Motor neuron (in vitro differentiated cells): ENCODE data around the gene RNASET2. TPM values are rescaled to one million over a fixed set of nuclear protein-coding genes. Genes with fewer than 3 reads are reported as not detected.
A peak's percentile ranks its signal among the peaks of the same experiment; 100 is the strongest.

Experiments used
- ATAC-seq, 8 experiments: fragments of 200-7000 bp; cut with Tn5 transposase; replicated peaks in 6 of 8; 2 replicates each; pipeline ENCODE4 v1.8.0; 2021; ENCODE audit warnings: mild to moderate bottlenecking in 8 of 8, moderate library complexity in 8 of 8
- H3K27ac ChIP-seq, 2 donors: fragments of 250-450 bp; sonication (Bioruptor Pico); 2 replicates each; pipeline ENCODE4 v1.9.0; 2021; ENCODE audit warnings: antibody characterized with exemption in 2 of 2, mild to moderate bottlenecking in 2 of 2, moderate library complexity in 1 of 2
- H3K4me1 ChIP-seq, 2 donors: fragments of 250-450 bp; sonication (Bioruptor Pico); replicated peaks in 1 of 2; 2 replicates each; pipeline ENCODE4 v1.6.1; 2021; ENCODE audit warnings: antibody characterized with exemption in 2 of 2, mild to moderate bottlenecking in 2 of 2, moderate library complexity in 1 of 2
- H3K4me3 ChIP-seq, 5 donors: fragments of 250-450 bp; sonication (Bioruptor Pico); 2 replicates each; pipeline ENCODE4 v1.9.0; 2021; ENCODE audit warnings: antibody characterized with exemption in 5 of 5, mild to moderate bottlenecking in 5 of 5, moderate library complexity in 4 of 5
- WGBS, 10 experiments: fragments of 450-650 bp; shearing (Covaris generic); methylation state at CpG; one replicate each; pipeline ENCODE4 v1.0.0; 2022; 5-methylcytosine and 5-hydroxymethylcytosine counted together
- in situ Hi-C, 9 experiments: fragments of 400-800 bp; cut with MboI; loops; one replicate each; pipeline ENCODE4 v1.15.0; 2021; ENCODE audit warnings: low sequenced_read_pairs in 9 of 9, low pct_unique_long_range_greater_than_20kb in 2 of 9; ENCODE audit not compliant: unreplicated experiment in 9 of 9
- total RNA-seq, 8 experiments: library from RNA; unstranded; fragments of 300-600 nt; gene quantifications; 2 replicates each; pipeline versions ENCODE4 v1.2.3 to v1.2.4, GENCODE V29; 2022

Gene RNASET2
- total RNA-seq = 10 to 100 TPM; 12.9 to 55.2 (median 17.3) TPM

GRCh38 chr6:166956444-166957086 is at the start of gene RNASET2:
Gene RNASET2, minus strand, starts transcription at chr6:166956550. Its CDS starts 368 bp downstream, at chr6:166956182.
- in situ Hi-C loops = loop anchor here in 1 of 9 experiments (25.0 kb wide), 1 partner anchor 169 kb away; no protein-coding TSS in a partner anchor
- Histone ChIP-seq H3K27ac (peak within 1 kb of the TSS; percentile 4 to 69), H3K4me1 (peaks cover 12 to 26% of the 10 kb centered on the region in 2 donors), H3K4me3 (peak within 1 kb of the TSS; percentile 46 to 97 (median 50))
- 2 to 20% (median 12%) methylated on average over 2 to 27 of the region's 71 CpGs; no CpG with 5 or more reads in 6 of the 10 experiments for WGBS, 10 experiments
- ATAC-seq = peak; percentile 81 to 94 (median 88)

- WGBS, 10 experiments = 64 to 100% (median 97%) methylated on average over 1 to 12 of the region's 12 CpGs; no CpG with 5 or more reads in 1 of the 10 experiments
- in situ Hi-C loops = no loop called here
- Histone ChIP-seq H3K27ac (no peak overlapping the region), H3K4me1 (peaks cover 5 to 12% of the 10 kb centered on the region in 2 donors), H3K4me3 (no peak overlapping the region)
- ATAC-seq = no peak
Observed at GRCh38 chr6:167005350-167006159, 49.2 kb upstream of the RNASET2 start.

DNA sequence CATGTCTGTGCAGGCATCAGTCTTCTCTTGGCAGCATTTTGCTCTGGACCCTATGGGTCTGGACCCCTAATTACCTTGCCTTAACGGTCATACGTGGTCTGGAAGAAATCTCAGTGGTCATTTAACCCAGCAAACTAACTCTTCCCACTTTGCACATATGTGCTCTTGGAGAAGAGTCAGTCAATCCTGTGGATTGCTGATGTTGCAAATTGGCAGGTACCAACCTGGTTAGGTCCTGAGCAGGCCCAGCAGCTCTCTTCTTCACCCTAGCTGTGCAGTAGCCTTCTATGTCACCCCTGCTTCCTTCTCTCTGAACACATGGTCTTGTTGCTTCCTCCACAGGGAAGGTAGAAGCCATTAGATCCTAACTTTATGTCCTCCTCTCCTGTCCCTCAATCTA is 44.4 kb upstream of the RNASET2 start:
- WGBS, 10 experiments = 50 to 100% (median 80%) methylated on average over 1 to 2 of the region's 2 CpGs; no CpG with 5 or more reads in 5 of the 10 experiments
- Histone ChIP-seq H3K27ac (no peak overlapping the region), H3K4me3 (peak overlapping the region in 3 of 5 donors; percentile 5 to 92 (median 77)), H3K4me1 (peaks cover 11 to 16% of the 10 kb centered on the region in 2 donors)
- in situ Hi-C loops = no loop called here
- ATAC-seq = no peak

DNA sequence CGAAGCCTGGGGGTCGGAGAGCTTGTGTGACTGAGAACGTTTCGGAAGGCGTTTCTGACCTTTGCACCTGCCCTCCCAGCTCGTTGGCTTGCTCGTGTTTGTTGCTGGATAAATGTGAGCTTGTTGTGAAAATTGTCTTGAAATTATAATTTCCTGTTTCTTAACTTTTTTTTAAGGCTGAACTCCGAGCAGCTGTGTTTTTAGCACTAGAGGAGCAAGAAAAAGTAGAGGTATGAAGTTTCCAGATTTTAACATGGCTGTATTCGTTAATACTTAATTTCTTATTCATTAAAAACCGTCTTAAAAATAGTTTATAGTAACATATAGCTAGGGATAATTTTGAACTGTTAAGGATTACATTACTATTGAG is 43.5 kb upstream of the RNASET2 start:
- H3K4me3 ChIP-seq = peak overlapping the region; percentile 69 to 92 (median 77)
- H3K27ac ChIP-seq = peak overlapping the region; percentile 76 to 95
- in situ Hi-C loops = loop anchor here in 4 of 9 experiments (10.0 to 25.0 kb wide), 3 partner anchors 213 to 225 kb away; no protein-coding TSS in a partner anchor
- ATAC-seq = no peak
- 0 to 13% (median 1%) methylated on average over 2 to 7 of the region's 10 CpGs; no CpG with 5 or more reads in 1 of the 10 experiments for WGBS, 10 experiments
- H3K4me1 ChIP-seq = peaks cover 11 to 16% of the 10 kb centered on the region in 2 donors

- ATAC-seq = peak; percentile 87 to 97 (median 96)
- peak within 1 kb of the TSS; percentile 69 to 92 (median 77) for H3K4me3 ChIP-seq
- WGBS, 10 experiments = 0% methylated on average over 2 to 4 of the region's 93 CpGs; no CpG with 5 or more reads in 7 of the 10 experiments
- in situ Hi-C loops = loop anchor here in 4 of 9 experiments (10.0 to 25.0 kb wide), 3 partner anchors 212 to 225 kb away; no protein-coding TSS in a partner anchor
- H3K27ac ChIP-seq = peak within 1 kb of the TSS; percentile 76 to 95
- H3K4me1 ChIP-seq = peaks cover 11 to 16% of the 10 kb centered on the region in 2 donors
Observed at GRCh38 chr6:166999145-166999883, 43.0 kb upstream of the RNASET2 start, which contains the start of gene CEP43. Gene CEP43, plus strand, starts transcription at chr6:166999397. Its CDS starts 16 bp downstream, at chr6:166999413.

- peaks cover 11 to 16% of the 10 kb centered on the region in 2 donors for H3K4me1 ChIP-seq
- peak overlapping the region; percentile 69 to 92 (median 77) for H3K4me3 ChIP-seq
- in situ Hi-C loops = loop anchor here in 4 of 9 experiments (10.0 to 25.0 kb wide), 3 partner anchors 211 to 224 kb away; no protein-coding TSS in a partner anchor
- peak overlapping the region in 1 of 2 donors; percentile 12 for H3K27ac ChIP-seq
- ATAC-seq = peak in 3 of 8 experiments; percentile 1 to 6 (median 4)
- WGBS, 10 experiments = 0 to 10% (median 2%) methylated on average over 2 to 10 of the region's 96 CpGs; no CpG with 5 or more reads in 7 of the 10 experiments
Observed at GRCh38 chr6:166998256-166999144, 42.1 kb upstream of the RNASET2 start.

- peak in 5 of 8 experiments; percentile 5 to 46 (median 32) for ATAC-seq
- H3K4me3 ChIP-seq = peak overlapping the region; percentile 69 to 92 (median 77)
Observed at GRCh38 chr6:166997768-166998255, 41.5 kb upstream of the RNASET2 start.

DNA sequence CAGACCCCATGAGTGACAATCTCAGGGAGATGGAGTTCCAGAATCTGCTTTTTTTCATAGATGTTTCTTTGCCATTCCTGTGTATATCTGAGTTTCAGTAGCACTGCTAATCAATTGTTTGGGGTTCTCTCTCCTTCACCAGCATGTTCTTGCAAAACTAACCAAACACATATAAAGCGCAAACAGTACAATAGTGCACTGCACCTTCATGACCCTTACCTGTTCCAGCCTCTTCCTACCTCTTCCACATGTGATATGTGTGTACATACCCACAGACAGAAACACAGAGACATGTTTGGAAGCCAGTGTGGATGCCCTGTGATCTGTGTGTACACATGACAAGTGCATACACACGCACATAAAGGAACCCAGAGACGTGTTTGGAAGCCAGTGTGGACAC is 41.0 kb upstream of the RNASET2 start:
- Histone ChIP-seq H3K4me1 (peaks cover 11 to 16% of the 10 kb centered on the region in 2 donors), H3K4me3 (peak overlapping the region in 1 of 5 donors; percentile 92), H3K27ac (no peak overlapping the region)
- 57 to 100% (median 84%) methylated on average over 1 to 2 of the region's 3 CpGs; no CpG with 5 or more reads in 2 of the 10 experiments for WGBS, 10 experiments
- in situ Hi-C loops = loop anchor here in 4 of 9 experiments (10.0 to 25.0 kb wide), 3 partner anchors 210 to 223 kb away; no protein-coding TSS in a partner anchor
- ATAC-seq = no peak

More at GRCh38 chr6:166997768-166998255, 41.5 kb upstream of the RNASET2 start:
- Histone ChIP-seq H3K27ac (no peak overlapping the region), H3K4me1 (peaks cover 11 to 16% of the 10 kb centered on the region in 2 donors)
- 12 to 80% (median 38%) methylated on average over 1 to 6 of the region's 38 CpGs; no CpG with 5 or more reads in 5 of the 10 experiments for WGBS, 10 experiments
- in situ Hi-C loops = loop anchor here in 4 of 9 experiments (10.0 to 25.0 kb wide), 3 partner anchors 211 to 223 kb away; no protein-coding TSS in a partner anchor

- WGBS, 10 experiments = 89 to 100% (median 95%) methylated on average over 1 to 7 of the region's 7 CpGs
- in situ Hi-C loops = loop anchor here in 4 of 9 experiments (10.0 to 25.0 kb wide), 3 partner anchors 209 to 222 kb away; no protein-coding TSS in a partner anchor
- no peak for ATAC-seq
Observed at GRCh38 chr6:166996406-166996805, 40.1 kb upstream of the RNASET2 start.

GRCh38 chr6:166989427-166990032 is 33.2 kb upstream of the RNASET2 start:
- peaks cover 5 to 15% of the 10 kb centered on the region in 2 donors for H3K4me1 ChIP-seq
- in situ Hi-C loops = loop anchor here in 4 of 9 experiments (10.0 to 25.0 kb wide), 3 partner anchors 202 to 215 kb away; no protein-coding TSS in a partner anchor
- H3K4me3 ChIP-seq = no peak overlapping the region
- no peak overlapping the region for H3K27ac ChIP-seq
- 52 to 85% (median 68%) methylated on average over 1 to 8 of the region's 10 CpGs for WGBS, 10 experiments
- ATAC-seq = peak; percentile 36 to 75 (median 52)

More at GRCh38 chr6:166996406-166996805, 40.1 kb upstream of the RNASET2 start:
- H3K4me1 ChIP-seq = peaks cover 11 to 13% of the 10 kb centered on the region in 2 donors
- H3K27ac ChIP-seq = no peak overlapping the region
- H3K4me3 ChIP-seq = no peak overlapping the region
